ENCODE data around the gene PLEK. TPM values are rescaled to one million over a fixed set of nuclear protein-coding genes. Genes with fewer than 3 reads are reported as not detected.

Gene PLEK
- total RNA-seq, 1 experiment from 2014 or later: not detected

DNA sequence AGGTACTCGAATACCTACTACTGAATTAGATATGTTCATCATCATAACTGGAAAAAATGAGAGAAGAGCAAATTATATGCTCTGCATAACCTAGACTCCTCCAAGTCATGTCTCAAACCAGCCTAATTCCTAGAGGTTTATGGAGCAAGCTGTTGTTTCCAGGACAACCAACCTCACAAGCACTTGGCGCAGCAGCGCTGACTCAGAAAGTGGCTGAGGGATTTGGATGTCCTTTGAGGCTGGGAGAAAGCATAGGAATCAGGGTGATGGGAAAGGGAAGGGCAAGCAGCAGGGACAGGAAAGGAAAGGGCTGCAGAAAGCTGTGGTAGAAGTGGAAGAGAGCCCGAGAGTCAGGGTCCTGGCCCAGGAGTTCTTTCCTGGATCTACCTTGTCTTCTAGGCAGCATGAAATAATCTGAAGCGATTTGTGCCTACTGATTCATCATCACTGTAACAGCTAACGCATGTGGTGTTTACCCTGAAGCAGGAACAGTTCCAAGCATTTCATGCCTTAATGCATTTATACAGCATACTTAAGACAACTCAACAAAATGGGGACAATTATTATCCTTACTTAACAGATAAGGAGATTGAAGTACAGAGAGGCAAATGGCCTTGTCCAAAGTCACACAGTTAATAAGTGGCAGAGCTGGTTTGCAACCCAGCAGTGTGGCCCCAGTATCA, 3.7 kb downstream of the PLEK start:
- H3K36me3 ChIP-seq (ENCODE audit: low read depth): no peaks in the 10 kb centered on the region
- H3K4me2 ChIP-seq: no peak overlapping the region
- TF ChIP-seq CTCF (conservative IDR thresholded peaks at IDR 0.05): no peak
- intact Hi-C loops (cut with micrococcal nuclease; ENCODE audit: unreplicated experiment): no loop called here
- H3K4me1 ChIP-seq (replicated peaks; ENCODE audit: insufficient read depth): no peaks in the 10 kb centered on the region
- H3K9me3 ChIP-seq (ENCODE audit: insufficient read depth, low read depth): no peaks in the 10 kb centered on the region
- ChIA-PET CTCF (no interaction called here), POLR2A (ENCODE audit: unreplicated experiment) (no interaction called here)
- H2AFZ ChIP-seq: no peak overlapping the region
- H4K20me1 ChIP-seq (ENCODE audit: insufficient read depth): no peaks in the 10 kb centered on the region
- no peaks in the 10 kb centered on the region for H3K27me3 ChIP-seq (ENCODE audit: insufficient read depth, low read depth)
- DNase-seq: no peak
- H3K79me2 ChIP-seq (ENCODE audit: low read depth): no peaks in the 10 kb centered on the region
- no TSS peak for BruUV-seq (replicated peaks)
- no peak overlapping the region for H3K27ac ChIP-seq
- H3F3A ChIP-seq (ENCODE audit: insufficient read depth, low read depth): no peaks in the 10 kb centered on the region
- no peaks in the 10 kb centered on the region for H3K9me2 ChIP-seq (ENCODE audit: insufficient read depth)
- H3K4me3 ChIP-seq: no peak overlapping the region

DNA sequence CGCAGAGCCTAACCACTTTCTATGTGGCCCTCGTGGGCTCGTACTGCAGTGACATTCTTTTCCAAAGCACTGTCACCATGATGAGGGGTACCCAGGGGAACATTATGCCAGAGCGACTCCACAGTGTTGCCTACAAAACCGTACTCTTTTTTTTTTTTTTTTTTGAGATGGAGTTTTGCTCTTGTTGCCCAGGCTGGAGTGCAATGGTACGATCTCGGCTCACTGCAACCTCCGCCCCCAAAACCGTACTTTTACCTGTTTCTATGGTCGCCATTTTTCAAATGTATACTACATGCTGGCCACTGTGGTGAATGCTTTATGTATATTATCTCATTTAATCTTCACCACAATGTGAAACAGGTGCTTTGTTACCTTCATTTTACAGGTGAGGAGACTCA, 4.3 kb downstream of the PLEK start:
- intact Hi-C loops (cut with micrococcal nuclease; ENCODE audit: unreplicated experiment): no loop called here
- ChIA-PET POLR2A (ENCODE audit: unreplicated experiment) (no interaction called here), CTCF (no interaction called here)
- no peak for DNase-seq
- BruUV-seq (replicated peaks): no TSS peak
- Histone ChIP-seq H3K4me2 (no peak overlapping the region), H3K4me3 (no peak overlapping the region), H3K79me2 (ENCODE audit: low read depth) (no peaks in the 10 kb centered on the region), H3K9me3 (ENCODE audit: insufficient read depth, low read depth) (no peaks in the 10 kb centered on the region), H3K27me3 (ENCODE audit: insufficient read depth, low read depth) (no peaks in the 10 kb centered on the region), H4K20me1 (ENCODE audit: insufficient read depth) (no peaks in the 10 kb centered on the region), H3F3A (ENCODE audit: insufficient read depth, low read depth) (no peaks in the 10 kb centered on the region), H3K9me2 (ENCODE audit: insufficient read depth) (no peaks in the 10 kb centered on the region), H3K27ac (no peak overlapping the region), H2AFZ (no peak overlapping the region), H3K36me3 (ENCODE audit: low read depth) (no peaks in the 10 kb centered on the region), H3K4me1 (replicated peaks; ENCODE audit: insufficient read depth) (no peaks in the 10 kb centered on the region)
- TF ChIP-seq EZH2 (IDR thresholded peaks at IDR 0.05; ENCODE audit: low read depth): no peak
- no peak for TF ChIP-seq CTCF (conservative IDR thresholded peaks at IDR 0.05)

- CTCF ChIA-PET: no interaction called here
- POLR2A ChIA-PET (ENCODE audit: unreplicated experiment): no interaction called here
Observed at GRCh38 chr2:68371138-68371537, 6.1 kb downstream of the PLEK start.

More at GRCh38 chr2:68371138-68371537, 6.1 kb downstream of the PLEK start:
- Histone ChIP-seq H3K4me2 (no peak overlapping the region), H3K36me3 (ENCODE audit: low read depth) (no peaks in the 10 kb centered on the region), H3K4me1 (replicated peaks; ENCODE audit: insufficient read depth) (no peaks in the 10 kb centered on the region), H3K79me2 (ENCODE audit: low read depth) (no peaks in the 10 kb centered on the region), H3K4me3 (no peak overlapping the region), H3K9me2 (ENCODE audit: insufficient read depth) (no peaks in the 10 kb centered on the region), H3K27me3 (ENCODE audit: insufficient read depth, low read depth) (no peaks in the 10 kb centered on the region), H2AFZ (no peak overlapping the region), H3K27ac (no peak overlapping the region), H3F3A (ENCODE audit: insufficient read depth, low read depth) (no peaks in the 10 kb centered on the region), H4K20me1 (ENCODE audit: insufficient read depth) (no peaks in the 10 kb centered on the region), H3K9me3 (ENCODE audit: insufficient read depth, low read depth) (no peaks in the 10 kb centered on the region)
- no TSS peak for BruUV-seq (replicated peaks)
- TF ChIP-seq EZH2 (IDR thresholded peaks at IDR 0.05; ENCODE audit: low read depth): no peak
- no peak for TF ChIP-seq CTCF (conservative IDR thresholded peaks at IDR 0.05)
- intact Hi-C loops (cut with micrococcal nuclease; ENCODE audit: unreplicated experiment): no loop called here
- DNase-seq: no peak
